ENCODE measurements around the gene DPP10.

GRCh38 chr2:115427436-115427835, 985.0 kb downstream of the DPP10 start:
- TF ChIP-seq, protein P1, sequence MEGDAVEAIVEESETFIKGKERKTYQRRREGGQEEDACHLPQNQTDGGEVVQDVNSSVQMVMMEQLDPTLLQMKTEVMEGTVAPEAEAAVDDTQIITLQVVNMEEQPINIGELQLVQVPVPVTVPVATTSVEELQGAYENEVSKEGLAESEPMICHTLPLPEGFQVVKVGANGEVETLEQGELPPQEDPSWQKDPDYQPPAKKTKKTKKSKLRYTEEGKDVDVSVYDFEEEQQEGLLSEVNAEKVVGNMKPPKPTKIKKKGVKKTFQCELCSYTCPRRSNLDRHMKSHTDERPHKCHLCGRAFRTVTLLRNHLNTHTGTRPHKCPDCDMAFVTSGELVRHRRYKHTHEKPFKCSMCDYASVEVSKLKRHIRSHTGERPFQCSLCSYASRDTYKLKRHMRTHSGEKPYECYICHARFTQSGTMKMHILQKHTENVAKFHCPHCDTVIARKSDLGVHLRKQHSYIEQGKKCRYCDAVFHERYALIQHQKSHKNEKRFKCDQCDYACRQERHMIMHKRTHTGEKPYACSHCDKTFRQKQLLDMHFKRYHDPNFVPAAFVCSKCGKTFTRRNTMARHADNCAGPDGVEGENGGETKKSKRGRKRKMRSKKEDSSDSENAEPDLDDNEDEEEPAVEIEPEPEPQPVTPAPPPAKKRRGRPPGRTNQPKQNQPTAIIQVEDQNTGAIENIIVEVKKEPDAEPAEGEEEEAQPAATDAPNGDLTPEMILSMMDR (IDR thresholded peaks at IDR 0.05) = no peak
- TF ChIP-seq POLR2AphosphoS5 (IDR thresholded peaks at IDR 0.05; ENCODE audit: low read depth, low read length) (no peak), REST (IDR thresholded peaks at IDR 0.05; ENCODE audit: insufficient read depth in 1 of 2, low read depth in 2 of 2, low read length in 1 of 2) (no peak), SIN3A (IDR thresholded peaks at IDR 0.05; ENCODE audit: borderline replicate concordance, insufficient read depth, low read depth, low read length) (no peak), TCF7L2 (IDR thresholded peaks at IDR 0.05; ENCODE audit: low read depth, low read length) (no peak)
